AG20443 (cell line): ENCODE results near the gene P2RY2.
"Not testable (repeated sequence)": the region's sequence is repeated elsewhere in the genome, so short reads cannot be mapped to it uniquely, and the experiment has no call there.

Experiments
- DNase-seq: peaks from one replicate; pipeline ENCODE4 v3.0.0; 2012; ENCODE audit warnings: low spot score, mixed read lengths

P2RY2 gene

DNA sequence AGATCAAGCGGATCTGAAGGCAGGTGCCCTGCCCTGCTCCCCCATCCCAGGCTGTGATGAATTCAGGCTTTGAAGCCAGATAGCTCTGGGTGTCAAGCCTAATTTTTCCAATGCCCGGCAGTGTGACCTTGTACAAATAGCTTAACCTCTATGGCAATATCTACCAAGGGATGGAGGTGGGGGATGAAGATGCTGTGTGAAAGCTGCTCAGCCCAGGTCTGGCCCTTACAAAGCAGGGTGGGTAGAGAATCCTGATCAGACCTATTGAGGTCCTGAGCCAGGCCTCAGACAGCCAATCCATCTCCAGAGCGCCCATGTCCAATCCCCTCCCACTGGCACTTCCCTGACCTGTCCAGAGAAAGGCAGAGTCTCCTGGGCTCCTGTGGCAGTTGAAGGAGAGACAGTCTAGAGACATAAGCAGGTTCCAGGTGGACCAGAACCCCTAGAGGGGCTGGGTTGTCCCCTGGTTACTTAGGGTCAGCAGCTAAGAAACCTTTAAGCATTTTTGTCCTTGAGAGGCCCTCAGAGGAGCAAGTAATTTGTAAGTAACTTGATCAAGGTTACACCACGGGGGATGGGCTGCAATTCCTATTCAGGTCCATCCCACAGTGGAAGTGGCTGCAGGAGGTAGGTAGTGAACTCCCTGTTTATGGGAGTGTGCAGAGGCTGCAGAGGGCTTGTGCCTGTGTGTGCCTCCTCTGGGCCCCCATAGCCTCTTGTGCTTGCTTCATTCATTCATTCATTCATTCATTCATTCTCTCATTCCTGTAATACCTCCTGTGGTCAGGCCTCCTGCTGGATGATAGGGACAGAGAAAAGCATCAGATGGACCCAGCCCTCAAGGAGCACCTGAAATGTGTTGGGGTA lies 10.4 kb downstream of the P2RY2 start:
- no peak for DNase-seq

DNA sequence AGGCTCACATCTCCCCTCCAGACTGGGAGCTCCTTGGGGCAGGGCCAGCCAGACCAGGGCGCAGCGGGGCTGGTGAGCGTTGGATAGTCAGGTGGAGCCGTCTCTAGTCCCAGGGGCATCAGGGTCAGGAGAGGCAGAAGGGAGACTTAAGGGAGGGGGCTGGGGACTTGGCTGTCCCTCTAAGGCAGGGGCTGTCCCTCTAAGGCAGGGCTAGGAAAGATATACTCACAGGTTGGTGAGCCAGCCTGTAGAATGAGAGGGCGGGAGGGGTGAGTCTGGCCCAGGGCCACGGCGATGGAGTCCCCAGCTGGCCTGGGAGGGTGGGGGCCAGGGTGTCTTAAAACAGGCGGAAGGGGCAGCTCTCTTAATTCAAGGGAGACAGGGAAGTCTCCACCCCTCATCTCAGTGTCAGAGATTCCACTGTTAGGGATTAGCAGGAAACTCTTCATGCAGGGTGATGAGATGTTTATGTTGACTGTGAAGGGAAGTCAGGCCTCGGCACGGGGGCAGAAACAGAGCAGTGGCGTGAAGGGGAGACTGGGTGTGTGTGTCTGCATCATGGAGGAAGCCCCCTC lies 11.3 kb downstream of the P2RY2 start:
- DNase-seq, result no peak

DNA sequence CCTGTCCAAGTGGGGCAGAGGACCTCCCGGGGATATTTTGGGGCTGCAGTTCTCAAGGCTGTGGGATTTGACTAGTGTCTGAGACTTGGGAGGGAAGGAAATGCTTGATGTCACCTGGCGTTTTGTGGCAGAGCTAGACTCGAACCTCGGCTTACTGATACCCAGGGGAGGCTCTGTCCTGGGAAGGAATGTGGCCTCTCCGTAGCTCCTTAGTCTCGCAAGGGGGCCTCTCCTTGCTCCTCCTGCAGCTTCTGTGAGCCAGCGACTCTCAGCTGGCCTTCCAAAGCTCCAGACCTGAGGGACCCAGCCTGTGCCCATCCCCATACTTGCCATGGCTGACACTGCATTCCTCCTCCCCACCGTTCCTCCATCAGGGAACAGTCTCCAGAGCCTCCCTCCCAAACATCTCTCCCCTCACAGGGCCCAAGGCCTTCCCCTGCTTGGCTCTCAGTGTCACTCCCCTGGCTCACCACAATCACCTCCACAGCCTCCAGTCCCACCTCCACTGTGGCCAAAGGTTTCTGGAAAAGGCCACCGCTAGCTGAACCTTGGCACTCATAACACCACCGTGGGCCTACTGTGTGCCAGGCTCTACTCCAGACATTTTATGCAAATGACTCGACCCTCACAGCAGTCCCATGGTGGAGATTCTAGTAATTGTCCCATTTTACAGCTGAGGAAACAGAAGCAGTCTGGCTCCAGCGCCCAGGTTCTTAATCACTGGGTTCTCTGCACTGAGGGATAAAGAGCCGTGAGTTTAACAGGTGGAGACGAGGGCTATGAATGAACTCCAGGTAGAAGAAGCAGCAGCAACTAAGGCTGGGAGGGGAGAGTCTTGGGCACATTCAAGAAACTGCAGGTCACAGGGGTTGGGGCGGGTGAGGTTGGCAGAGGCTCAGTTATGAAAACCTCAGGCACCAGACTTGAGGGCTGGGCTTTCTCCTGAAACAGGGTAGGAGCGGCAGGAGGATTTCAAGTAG lies 12.1 kb downstream of the P2RY2 start:
- DNase-seq, result no peak

DNA sequence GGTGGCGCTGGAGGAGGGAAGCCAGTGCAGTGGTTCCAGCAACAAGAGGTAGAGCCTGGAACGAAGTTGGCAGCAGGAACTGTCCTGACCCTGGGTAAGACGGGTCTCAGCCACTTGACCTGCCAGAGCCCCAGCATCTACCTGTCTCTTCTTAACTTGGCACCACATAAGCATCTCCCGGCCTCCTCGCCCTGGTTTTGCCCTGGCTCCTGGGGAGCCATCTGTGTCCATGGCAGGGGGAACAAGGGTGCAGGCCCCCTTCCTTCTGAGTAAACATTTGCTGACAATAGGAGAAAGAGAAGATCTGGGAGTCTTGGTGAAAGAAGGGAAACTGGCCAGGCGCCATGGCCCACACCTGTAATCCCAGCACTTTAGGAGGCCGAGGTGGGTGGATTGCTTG lies 12.8 kb downstream of the P2RY2 start:
- DNase-seq, result no peak

DNA sequence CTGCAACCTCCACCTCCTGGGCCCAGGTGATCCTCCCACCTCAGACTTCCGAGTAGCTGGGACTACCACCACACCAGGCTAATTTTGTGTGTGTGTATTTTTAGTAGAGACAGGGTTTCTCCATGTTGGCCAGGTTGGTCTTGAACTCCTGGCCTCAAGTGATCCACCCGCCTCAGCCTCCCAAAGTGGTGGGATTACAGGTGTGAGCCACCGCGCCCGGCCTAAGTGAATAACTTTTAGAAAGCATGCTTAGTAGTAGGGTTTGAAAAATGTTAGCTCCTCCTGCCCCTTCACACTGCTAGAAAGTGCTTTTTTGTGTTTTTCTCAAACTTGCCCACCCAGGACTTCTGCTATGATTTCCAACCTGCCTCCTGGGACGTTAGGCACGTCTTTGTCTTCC lies 14.4 kb downstream of the P2RY2 start:
- DNase-seq, result not testable (repeated sequence)

DNA sequence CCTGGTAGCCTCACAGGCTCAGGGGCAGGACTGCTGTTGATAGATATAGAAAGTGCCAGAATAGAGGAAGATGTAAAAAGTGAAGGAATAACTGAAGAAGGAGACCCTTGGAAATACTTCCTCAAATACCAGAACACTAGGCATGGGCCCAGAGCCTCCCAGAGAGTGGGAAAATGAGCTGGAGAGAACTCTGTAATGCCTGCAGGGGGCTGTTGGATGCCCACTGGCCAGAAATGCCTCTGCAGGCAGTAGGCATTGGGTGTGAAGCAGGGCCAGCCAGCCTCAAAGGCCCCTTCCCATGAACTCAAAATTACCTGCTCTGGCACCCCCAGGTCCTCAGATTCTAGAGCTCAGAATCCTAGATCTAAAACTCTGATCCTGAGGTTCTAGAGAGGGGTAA lies 15.1 kb downstream of the P2RY2 start:
- DNase-seq, result no peak

DNA sequence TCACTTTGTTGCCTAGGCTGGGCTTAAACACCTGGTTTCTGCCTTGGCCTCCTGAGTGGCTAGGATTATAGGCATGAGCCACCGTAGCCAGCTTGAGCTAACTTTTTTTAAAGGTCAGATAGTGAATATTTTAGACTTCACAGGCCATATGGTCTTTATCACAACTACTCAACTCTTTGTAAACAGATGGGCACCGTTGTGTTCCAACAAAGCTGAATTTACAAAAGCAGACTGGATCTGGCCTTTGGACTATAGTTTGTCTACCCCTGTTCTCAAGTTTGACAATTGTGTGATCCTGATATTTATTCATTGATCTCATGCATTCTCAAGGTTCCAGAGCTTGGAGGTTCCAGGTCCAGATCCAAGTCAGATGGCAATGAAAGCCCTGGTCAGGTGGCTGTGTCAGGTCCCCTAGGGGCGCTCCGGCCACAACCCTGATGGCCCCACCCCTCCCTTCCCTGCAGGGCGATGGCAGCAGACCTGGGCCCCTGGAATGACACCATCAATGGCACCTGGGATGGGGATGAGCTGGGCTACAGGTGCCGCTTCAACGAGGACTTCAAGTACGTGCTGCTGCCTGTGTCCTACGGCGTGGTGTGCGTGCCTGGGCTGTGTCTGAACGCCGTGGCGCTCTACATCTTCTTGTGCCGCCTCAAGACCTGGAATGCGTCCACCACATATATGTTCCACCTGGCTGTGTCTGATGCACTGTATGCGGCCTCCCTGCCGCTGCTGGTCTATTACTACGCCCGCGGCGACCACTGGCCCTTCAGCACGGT lies 15.8 kb downstream of the P2RY2 start:
- DNase-seq, result no peak

DNA sequence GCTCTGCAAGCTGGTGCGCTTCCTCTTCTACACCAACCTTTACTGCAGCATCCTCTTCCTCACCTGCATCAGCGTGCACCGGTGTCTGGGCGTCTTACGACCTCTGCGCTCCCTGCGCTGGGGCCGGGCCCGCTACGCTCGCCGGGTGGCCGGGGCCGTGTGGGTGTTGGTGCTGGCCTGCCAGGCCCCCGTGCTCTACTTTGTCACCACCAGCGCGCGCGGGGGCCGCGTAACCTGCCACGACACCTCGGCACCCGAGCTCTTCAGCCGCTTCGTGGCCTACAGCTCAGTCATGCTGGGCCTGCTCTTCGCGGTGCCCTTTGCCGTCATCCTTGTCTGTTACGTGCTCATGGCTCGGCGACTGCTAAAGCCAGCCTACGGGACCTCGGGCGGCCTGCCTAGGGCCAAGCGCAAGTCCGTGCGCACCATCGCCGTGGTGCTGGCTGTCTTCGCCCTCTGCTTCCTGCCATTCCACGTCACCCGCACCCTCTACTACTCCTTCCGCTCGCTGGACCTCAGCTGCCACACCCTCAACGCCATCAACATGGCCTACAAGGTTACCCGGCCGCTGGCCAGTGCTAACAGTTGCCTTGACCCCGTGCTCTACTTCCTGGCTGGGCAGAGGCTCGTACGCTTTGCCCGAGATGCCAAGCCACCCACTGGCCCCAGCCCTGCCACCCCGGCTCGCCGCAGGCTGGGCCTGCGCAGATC lies 16.5 kb downstream of the P2RY2 start:
- DNase-seq, result no peak

DNA sequence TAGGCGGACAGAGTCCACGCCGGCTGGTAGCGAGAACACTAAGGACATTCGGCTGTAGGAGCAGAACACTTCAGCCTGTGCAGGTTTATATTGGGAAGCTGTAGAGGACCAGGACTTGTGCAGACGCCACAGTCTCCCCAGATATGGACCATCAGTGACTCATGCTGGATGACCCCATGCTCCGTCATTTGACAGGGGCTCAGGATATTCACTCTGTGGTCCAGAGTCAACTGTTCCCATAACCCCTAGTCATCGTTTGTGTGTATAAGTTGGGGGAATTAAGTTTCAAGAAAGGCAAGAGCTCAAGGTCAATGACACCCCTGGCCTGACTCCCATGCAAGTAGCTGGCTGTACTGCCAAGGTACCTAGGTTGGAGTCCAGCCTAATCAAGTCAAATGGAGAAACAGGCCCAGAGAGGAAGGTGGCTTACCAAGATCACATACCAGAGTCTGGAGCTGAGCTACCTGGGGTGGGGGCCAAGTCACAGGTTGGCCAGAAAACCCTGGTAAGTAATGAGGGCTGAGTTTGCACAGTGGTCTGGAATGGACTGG lies 17.2 kb downstream of the P2RY2 start:
- no peak for DNase-seq

DNA sequence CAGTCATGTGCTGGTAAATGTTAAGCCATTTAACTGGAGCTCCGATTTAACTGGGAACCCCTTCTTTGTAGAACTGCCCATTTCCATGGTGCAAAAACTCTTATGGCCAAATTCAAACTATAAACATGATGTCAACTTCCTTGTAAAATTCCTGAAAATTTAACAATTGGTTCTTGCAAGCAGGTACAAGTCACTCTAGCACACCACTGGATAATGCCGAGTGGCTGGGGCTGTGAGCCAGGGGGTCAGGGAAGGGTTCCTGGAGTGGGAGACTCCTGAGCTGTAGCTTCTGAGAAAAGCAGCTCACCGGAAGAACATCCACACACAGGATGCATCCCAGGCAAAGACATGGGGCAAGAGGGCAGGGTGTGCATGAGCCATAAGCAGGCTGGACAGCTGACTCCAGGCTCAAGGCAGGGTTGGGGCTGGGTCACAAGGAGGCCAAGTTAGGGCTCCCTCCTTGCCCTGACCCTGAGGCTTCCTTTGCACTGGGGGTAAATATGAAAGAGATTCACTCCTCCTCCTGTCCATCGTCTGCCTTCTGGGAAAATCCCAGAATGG lies 18.2 kb downstream of the P2RY2 start:
- no peak for DNase-seq

DNA sequence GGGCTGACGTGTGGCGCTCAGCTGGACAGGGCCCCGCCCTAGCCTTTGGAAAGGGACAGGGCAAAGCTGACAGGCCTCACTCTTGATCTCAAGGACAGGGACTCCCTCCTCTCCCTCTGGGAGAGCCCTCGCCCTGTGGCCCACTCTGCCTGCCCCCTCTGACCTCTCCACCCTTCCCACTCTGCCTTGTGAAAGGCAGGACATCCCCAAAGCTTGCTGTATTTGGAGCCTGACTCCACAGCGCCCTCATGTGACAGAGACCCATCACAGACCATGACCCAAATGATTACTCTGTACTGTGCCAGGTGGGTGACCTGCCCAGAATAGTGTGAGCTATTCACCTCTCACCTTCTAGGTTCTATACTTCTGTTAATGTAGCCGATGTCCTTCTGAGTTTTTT lies 18.8 kb downstream of the P2RY2 start:
- peak; percentile 57 for DNase-seq

DNA sequence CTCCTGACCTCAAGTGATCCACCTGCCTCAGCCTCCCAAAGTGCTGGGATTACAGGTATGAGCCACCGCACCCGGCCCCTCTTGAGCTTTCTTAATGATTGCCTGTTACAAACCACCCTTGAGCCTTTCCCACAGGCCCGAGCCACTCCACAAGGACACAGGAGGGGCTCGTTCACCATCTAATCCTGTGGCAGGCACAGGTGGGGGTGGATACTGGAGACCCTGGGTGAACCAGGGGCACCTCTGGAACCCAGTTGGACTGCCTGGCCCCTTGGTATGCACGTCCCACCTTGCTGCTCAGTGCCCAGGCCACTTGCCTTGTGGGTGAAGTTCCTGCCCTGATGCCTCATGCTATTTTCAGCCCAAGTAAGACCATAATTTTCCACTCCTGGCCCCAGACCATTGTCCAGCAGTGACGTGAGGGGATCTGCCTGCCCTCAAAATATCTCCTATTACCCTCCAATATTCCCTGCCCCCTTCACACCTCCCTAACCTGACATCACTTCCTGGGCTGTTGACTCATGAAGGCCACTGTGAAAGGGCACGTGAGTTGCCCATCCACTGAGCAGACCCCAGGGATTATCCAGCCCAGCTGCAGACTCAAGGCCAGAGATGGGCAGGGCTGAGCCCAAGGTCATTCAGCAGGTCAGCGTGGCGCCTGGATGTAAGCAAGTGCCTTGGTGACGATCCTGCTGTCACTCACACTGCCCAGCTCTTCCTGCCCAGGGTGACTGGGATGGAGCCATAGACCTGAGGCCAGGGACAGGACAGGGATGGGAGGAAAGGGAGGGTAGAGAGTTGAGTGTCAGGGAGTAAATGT lies 19.6 kb downstream of the P2RY2 start:
- peak; percentile 37 for DNase-seq

DNA sequence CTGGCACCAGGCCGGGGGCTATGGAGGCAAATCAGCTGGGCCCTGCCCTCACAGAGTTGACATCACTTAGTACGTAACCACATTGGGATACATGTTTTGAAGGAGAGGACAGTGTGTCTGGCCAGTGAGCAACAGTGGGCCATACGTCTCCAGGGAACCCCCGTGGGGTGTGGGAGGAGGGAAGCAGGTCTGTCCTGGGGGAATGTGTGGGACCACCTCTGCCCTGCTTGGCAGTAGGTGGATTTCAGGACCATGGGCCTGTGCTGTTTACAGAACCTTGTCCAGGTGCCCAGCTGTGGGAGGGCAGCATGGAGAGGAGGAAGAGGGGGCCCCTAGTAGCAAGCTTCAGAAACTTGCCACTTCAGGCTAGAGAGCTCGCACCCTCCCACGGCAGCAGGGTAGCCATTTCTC lies 21.0 kb downstream of the P2RY2 start:
- no peak for DNase-seq

DNA sequence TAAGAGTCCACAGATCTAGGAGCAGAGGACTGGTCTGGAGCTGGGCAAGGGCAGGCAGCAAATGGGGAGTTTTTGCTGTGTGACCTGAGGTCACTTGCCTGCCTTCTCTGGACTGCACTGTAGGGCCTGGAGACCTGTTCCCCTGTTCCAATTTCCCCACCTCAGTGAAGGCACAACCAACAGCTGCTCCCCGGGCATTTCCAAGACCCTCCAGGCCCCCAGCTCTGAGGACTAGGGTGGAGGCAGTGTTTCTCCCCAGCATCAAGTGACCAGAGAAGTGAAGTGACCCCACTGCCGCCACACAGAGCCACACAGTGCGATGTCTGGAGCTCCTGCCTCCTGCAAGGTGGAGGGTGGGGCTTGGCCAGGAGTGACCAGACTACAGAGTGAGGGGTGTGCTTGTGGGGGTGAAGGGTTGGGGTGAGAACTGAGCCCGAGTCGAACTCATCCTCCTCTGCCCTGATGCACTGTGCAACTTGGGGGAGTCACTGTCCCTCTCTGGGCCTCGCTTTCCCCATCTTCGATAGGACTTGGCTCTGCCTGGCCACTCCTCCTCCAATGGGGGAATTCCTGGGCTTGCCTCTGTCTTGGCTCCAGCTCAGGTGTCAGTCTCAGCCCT lies 21.6 kb downstream of the P2RY2 start:
- no peak for DNase-seq

DNA sequence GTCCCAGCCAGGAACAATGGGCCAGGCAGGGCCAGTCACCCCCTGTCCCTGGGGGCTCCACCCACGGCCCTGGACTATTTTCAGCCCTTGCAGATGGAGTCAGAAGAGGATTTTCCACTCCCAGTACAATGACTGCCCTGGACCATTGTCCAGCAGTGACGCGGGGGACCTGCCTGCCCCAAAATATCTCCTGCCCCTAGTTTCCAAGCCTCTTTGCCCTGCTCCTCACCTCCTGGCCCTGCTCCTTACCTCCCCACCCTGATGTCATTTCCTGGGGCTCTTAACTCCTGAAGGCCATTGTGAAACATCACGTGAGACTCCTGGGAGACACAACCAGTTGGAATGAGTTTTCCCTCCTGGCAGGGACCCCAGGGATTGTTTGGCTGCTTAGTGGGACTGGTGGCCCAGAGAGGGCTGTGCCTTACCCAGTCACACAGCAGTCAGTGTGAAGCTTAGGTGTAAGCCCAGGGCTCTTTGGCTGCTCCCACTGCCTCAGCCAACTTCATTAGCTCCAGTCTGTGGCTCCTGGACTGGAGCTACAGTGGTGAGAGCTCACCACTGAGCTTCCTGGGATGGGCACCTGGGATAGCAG lies 22.2 kb downstream of the P2RY2 start:
- peak; percentile 63 for DNase-seq

DNA sequence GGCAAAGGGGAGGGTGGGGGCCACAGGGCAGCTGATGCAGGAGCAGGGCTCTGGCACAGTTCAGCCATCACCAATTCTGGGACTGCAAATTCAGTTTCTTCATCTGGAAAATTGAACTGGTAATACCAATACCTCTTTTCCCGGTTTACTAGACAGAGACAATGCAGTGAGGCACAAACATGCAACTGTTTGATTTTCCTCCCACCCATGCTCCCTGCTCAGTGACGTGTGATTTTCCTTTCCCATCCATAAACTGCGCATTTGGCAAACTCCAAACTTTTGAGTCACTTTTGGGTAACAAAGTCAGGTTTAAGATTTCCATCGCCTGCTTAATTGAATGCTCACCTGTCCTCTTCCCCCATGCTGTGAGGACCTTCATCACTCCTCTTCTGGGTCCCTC lies 23.2 kb downstream of the P2RY2 start:
- no peak for DNase-seq

DNA sequence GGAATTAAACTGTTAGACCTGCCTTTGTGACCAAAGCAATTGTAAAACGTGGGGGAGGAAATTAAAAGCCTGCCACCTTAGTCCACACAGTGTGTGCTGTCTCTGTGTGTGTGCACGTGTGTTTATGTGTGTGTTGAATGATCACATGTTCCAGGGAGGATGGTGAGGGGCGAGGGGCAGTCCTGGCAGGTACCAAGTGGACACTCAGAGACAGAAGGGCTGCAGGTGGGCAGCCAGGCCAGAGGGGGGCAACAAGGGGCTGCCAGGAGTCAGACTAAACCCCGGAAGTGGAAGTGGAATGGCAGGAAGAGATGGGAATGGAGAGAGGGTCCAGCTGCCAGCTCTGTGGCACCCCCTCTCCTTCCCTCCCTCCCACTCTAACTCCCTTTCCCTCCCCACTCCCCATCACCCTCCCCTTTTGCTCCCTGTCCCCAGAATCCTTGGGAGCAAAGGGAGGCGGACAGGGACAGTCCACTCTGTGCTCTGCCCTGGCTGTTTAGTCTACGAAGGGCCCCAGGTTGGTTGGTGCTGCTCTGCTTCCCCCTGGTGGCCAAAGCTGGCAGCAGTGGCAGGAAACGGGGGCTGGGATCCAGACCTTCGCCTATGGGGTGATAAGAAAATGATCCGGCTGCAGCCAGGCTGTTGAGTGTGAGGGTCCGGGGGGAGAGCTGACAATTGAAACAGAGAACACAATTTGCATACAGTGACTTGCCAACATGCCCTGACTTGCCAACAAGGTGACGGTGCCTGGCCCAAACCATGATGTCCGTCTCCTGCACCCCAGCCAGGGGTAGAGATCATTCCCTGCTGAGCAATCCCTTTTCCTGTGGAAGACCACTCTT lies 24.4 kb downstream of the P2RY2 start:
- peak; percentile 90 for DNase-seq

DNA sequence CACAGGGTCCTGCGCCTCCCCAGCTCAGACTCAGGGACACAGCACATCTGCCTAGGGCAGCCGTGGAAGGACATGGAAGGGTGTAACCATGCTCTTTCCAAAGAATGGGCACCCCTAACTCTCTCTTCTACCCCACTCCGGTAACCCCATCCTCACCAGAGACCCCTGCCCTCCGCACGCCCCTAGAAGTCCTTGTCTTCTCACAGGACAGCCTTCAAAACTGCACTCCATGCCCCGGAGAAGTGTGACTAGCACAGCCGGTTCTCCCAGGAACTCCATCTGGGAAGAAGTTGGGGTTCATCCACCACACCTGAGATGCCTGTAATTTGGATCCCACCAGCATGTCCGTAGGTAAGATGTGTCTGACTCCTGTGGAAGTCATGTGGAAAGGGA lies 25.0 kb downstream of the P2RY2 start:
- DNase-seq, result no peak
